HTR-8/SVneo (cell line): Measurements from ENCODE around the gene TTBK1.
A peak's percentile ranks its signal among the peaks of the same experiment; 100 is the strongest.

Experiments used
- DNase-seq: peaks from one replicate; pipeline ENCODE4 v3.0.0; 2011; ENCODE audit warnings: low spot score, mixed read lengths; ENCODE audit not compliant: insufficient read length
- FAIRE-seq: peaks from 2 replicates; lab custom pipeline; 2011; peaks lifted over from hg19 to GRCh38; lab: Jason Lieb, UNC

Gene TTBK1

DNA sequence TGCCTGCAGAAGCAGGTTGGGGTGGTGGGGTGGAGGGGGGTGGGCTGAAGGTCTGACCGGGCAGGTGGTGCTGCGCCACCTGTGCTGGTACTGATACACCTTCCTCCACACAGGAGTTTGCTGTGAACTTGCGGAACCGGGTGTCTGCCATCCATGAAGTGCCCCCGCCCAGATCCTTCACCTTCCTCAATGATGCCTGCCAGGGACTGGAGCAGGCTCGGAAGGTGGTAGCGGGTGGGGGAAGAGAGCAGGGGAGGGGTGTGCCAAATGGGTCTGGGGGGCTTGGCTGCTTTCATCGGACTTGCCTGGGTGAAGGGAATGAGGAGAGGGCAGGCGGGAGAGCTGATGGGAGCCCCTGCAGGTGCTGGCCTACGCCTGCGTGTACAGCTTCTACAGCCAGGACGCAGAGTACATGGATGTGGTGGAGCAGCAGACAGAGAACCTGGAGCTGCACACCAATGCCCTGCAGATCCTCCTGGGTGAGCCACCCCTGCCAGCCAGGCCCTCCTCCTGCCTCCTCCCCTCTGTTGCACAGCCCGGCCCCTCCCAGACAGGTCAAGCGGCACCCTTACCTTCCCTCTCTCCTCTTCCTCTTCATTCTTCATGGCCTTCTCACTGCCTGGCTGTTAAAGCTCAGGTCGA is 20.7 kb upstream of the TTBK1 start:
- no peak for DNase-seq
- FAIRE-seq: no peak

DNA sequence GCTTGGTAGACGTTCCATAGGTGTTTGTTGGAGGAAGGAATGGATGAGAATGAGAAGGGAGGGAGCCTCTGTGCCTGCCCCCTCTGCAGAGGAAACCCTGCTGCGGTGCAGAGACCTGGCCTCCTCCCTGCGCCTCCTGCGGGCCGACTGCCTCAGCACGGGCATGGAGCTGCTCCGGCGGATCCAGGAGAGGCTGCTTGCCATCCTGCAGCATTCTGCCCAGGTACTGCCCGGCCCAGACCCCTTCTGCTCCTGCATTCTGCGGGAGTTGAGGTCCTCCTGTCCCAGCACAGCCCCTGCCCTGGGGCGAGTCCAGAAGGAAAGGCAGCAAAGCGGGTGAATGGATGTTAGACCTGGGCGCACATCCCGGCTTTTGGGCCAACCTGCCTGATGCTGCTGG is 20.1 kb upstream of the TTBK1 start:
- DNase-seq: no peak
- no peak for FAIRE-seq

DNA sequence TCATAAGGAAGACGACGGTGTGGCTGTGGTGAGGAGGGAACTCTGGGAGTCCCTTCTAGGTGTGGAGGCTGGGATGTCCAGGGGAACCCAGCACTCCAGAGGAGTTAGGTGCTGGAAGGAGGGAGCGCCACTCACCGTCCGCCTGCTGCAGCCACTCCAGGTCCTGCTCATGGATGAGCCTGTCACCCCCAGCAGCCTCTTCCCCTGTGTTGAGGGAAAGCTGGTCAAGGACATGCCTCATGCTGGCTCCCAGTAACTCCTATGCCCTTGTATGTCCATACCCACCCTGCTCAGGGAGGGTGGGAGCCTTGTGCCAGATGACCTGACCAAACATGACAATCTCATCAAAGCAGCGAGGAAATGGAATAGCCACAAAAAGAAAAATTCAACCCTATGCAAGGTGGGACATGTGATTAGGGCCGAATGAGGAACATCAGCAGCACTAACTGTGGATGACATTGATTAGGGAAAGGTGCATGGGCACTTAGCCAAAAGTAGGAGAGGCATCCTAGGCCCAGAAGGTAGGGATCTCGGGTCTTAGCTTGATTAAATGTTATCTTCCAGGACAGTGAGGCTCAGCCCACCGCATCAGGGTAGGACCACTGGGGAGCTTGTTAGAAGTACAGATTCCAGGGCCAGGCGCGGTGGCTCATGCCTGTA is 17.0 kb upstream of the TTBK1 start:
- FAIRE-seq: no peak
- no peak for DNase-seq

DNA sequence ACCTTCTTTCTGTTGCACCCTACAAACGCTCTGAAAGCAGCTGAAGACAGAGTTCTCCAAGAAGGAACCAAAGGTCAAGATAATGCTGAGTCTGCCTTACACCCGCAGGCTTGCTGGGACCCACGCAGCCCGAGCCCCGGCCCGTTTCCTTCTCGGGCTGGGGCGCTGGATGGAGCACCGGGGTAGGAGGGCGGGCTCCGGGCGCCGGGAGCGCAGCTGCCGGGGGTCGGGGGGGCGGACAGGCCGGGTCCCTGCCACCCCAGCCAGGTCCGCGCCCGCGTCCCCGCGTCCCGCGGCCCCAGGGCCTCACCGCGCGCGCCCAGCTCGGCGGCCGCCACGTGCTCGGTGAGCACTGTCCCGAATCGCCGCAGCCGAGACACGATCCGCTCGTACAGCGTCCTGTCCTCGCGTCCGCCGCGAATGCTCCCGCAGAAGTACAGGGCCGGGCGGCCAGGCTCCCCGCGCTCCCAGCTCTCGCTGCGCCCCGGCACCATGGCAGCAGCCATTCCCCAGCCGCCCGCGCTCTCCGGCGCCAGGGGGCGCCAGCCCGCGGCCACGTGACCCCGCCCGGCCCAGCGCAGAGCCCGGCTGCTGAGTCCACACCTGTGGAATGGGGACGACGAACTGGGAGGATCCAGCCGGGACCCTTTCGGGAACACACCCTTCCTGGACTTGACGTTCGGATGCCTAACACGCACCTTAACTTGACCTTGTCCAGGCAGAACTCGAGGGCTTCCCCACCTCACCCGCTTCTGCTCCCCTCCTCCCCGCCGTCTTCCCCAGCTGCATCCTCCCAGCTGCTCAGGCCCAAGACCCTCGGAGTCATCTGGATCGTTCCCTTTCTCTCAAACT is 14.1 kb upstream of the TTBK1 start, which contains the start of gene DNPH1:
Gene DNPH1 (minus strand): TSS at position 531 of the 852 bp plus-strand sequence. CDS start 25 bp downstream, at position 506.
- peak; percentile 82 for DNase-seq
- peak; percentile 4 for FAIRE-seq

GRCh38 chr6:43229803-43230620 is 13.3 kb upstream of the TTBK1 start:
- FAIRE-seq (no peak), DNase-seq (no peak)

GRCh38 chr6:43231053-43231452 is 12.2 kb upstream of the TTBK1 start:
- FAIRE-seq (no peak), DNase-seq (no peak)

DNA sequence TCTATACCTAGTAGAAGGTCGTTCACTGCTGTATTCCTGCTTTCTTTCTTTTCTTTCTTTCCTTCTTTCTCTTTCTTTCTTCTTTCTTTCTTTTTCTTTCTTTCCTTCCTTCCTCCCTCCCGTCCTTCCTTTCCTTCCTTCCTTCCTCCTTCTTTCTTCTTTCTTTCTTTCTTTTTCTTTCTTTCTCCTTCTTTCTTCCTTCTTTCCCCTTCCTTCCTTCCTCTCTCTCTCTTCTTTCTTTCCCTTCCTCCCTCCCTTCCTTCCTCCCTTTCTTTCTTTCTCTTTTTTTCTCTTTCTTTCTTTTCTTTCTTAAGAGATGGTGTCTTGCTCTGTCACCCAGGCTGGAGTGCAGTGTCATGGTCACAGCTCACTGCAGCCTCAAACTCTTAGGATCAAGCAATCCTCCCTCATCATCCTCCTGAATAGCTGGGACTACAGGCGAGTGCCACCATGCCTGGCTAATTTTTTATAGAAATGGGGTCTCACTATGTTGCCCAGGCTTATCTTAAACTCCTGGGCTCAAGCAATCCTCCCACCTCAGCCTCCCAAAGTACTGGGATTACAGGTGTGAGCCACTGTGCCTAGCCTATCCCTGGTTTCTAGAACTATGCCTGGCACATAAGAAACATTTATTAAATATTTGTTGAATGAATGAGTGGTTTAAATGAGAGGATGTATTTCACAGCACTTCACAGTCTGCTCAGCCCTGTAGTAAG is 11.4 kb upstream of the TTBK1 start:
- DNase-seq (no peak), FAIRE-seq (no peak)

DNA sequence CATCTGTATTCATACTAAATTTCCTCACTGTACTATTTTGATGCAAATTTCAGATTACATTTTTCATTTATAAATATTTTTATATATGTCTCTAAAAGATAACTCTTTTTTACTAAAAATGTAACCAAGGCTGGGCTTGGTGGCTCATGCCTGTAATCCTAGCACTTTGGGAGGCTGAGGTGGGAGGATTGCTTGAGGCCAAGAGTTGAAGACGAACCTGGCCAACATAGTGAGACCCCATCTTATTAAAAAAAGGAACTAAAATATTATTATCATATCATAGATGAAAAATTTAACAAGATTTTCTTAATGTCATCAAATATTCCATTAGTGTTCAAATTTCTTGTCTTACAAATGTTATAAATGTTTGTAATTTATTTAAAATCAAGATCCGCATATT is 7.4 kb upstream of the TTBK1 start:
- DNase-seq (no peak), FAIRE-seq (no peak)

- DNase-seq (no peak), FAIRE-seq (no peak)
Measured at GRCh38 chr6:43239054-43239453, 4.2 kb upstream of the TTBK1 start.

DNA sequence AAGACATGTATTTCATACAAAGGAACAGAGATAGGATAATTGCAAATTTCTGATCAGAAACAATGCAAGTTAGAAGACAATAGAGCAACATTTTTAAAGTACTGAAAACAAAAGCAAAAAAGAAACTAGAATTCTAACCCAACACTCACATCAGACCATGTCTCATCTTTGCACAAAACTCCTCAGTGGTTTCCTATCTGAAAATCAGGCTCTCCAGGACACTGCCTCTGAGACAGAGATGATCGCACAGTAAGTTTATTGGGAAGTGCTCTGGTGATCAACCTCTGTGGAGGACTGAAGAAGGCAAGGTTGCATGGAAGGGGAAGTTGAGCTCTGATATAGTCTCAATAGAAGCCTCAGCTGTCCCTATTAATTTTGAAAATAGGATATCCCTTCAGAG is 2.3 kb upstream of the TTBK1 start:
- DNase-seq: no peak
- FAIRE-seq: no peak

DNA sequence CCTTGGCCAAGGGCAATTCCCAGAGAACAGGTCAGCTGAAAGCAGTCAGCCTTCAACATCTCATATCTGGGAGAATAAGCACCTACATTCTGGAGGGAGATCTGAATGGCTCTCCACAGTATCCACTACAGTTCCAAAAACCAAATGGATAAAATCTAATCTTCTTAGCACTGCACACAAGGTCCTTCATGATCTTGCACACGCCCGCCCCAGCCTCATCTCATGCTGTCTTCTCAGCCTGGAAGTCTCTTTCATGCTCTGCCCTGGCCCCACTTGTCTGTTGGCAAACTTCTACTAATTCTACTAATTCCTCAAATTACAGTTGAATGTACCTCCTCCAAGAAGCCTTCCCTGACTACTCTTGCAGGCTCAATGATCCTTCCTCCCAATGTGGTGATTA is 1.8 kb upstream of the TTBK1 start:
- no peak for FAIRE-seq

GRCh38 chr6:43243664-43244321 is 512 bp downstream of the TTBK1 start:
- DNase-seq: no peak
- FAIRE-seq: no peak

More for the DNA sequence above, 1.8 kb upstream of the TTBK1 start:
- DNase-seq: no peak

- no peak for FAIRE-seq
- no peak for DNase-seq
Measured at GRCh38 chr6:43246301-43247113, 3.2 kb downstream of the TTBK1 start.

DNA sequence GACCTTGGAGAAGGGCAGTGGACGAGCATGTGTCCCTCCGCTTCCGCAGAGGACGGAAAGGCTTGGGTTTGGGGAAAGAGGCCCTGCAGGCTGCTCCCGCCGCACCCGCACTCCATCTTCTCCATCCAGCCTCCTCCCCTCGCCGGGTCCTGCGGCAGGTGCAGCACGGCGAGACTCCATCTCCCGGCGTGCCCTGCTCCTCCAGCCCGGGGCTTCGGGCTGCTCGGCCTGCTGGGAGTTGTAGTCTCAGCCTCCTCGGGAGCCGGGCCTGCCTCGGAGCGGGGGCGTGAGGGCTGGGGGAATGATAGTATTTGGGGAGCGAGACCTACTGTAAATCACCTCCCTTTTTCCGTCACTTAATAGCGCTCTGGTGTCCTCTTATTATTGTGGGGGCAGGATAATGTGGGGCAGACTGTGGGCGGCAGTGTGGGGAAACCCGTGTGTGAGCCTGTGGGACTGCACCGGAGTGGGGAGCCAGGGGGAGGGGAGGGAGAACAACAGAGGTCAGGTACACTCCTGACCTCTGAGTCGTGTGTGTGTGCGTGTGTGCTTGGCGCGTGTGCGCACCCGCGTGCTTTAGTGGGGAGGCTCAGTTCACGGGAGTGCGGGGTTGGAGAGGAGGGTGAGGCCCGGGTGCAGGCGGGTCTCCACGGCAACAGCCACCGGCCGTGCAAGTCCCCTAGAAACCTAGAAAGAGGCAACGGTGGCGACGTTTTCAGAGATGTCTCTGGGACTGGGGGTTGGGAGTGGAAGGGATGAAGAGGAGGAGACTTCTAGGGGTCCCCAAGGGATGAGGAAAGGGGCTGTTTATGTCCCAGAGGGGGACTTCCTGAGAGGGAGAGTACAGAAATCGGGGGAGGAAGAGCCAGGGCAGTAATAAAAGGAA is 4.1 kb downstream of the TTBK1 start:
- DNase-seq (peak; percentile 91), FAIRE-seq (peak; percentile 59)

GRCh38 chr6:43248101-43248500 is 4.8 kb downstream of the TTBK1 start:
- no peak for DNase-seq
- no peak for FAIRE-seq

DNA sequence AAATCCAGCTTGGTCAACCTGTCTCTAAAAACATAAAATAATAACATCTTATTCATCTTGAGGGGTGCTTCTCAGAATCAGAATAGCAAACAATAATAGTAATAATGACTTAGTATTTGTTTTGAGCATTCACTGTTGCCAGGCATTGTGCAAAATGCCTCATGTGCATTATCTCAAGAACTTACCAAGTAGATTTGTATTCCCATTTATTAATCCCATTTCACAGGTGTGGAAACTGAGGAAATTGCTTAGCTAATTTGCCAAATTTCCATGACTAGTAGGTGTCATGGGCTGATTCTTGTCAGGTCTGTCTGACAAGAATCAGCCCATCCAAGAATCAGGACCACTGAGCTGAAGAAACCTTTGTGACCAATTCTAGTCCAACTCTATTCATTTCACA is 5.5 kb downstream of the TTBK1 start:
- no peak for FAIRE-seq
- no peak for DNase-seq

- no peak for FAIRE-seq
- no peak for DNase-seq
Measured at GRCh38 chr6:43250992-43251373, 7.7 kb downstream of the TTBK1 start.
